ENCODE measurements around the gene ELOVL6. TPM values are rescaled to one million over a fixed set of nuclear protein-coding genes. Genes with fewer than 3 reads are reported as not detected.

The ELOVL6 gene, protein sequence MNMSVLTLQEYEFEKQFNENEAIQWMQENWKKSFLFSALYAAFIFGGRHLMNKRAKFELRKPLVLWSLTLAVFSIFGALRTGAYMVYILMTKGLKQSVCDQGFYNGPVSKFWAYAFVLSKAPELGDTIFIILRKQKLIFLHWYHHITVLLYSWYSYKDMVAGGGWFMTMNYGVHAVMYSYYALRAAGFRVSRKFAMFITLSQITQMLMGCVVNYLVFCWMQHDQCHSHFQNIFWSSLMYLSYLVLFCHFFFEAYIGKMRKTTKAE
- total RNA-seq: 8.4 and 10.5 TPM in 2 replicates

DNA sequence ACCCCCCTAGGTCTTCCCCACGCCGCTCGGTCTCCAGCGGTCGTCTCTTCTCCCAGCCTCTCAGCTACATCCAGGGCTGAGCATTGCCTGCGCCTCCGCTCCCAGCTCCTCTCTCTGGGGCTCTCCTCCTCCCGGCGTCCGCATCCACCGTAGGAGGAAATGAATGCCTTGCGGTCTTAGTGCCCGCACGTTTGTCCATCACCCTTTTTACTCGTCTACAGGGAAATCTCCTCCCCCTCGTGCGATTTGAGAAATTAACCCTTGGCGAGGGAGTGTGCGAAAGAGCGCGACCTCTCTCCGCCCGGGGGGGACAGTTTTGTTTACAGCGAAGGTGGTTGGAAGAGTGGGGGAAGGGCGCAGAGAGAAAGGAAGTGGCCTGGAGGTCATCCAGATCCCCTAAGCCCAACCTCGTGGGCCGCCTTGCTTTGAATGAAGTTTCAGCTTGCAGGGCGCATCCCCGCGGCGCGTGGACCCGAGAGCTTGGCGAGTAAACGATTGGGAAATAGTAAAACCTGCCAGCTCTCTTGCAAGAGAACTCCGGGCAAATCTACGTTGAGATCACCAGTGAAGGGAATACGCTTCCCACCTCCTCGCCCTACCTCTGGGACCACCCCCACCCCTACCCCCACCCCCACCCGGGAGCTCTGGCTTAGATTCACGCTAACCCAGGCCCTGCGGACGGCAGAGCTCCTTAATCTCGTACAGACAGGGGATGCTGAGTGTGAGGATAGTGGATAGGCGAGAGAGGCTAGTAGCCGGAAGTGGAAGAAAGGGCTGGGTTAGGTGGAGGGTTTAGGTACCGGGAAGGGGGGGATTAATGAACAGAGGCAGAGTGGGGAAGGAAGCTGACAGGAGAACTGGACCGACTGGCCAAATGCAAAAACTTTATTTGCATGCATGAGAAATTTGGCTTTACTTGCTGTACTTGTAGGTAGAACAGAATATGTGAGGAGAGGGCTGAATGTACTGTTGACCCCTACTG is at the start of gene ELOVL6:
ELOVL6 (minus strand) TSS at position 181 of the 982 bp plus-strand sequence. CDS start 280 bp downstream, outside the sequence.

